Epithelial cell of esophagus (primary cell): ENCODE measurements around the gene PCNT.

Experiments
- DNase-seq: peaks from one replicate; pipeline ENCODE4 v3.0.0; 2010; ENCODE audit warnings: low read depth
- H3K4me3 ChIP-seq: 2 replicates; pipeline ENCODE4 v1.5.1; 2011; ENCODE audit warnings: mild to moderate bottlenecking, low read length, control low read depth
- TF ChIP-seq, protein P1 (sequence below): IDR thresholded peaks from 2 replicates; pipeline ENCODE4 v1.5.1; 2011; ENCODE audit warnings: low read depth, mild to moderate bottlenecking, low read length, control low read depth, inconsistent platforms; ENCODE audit not compliant: insufficient read depth; ENCODE audit errors: missing control alignments

The PCNT gene

DNA sequence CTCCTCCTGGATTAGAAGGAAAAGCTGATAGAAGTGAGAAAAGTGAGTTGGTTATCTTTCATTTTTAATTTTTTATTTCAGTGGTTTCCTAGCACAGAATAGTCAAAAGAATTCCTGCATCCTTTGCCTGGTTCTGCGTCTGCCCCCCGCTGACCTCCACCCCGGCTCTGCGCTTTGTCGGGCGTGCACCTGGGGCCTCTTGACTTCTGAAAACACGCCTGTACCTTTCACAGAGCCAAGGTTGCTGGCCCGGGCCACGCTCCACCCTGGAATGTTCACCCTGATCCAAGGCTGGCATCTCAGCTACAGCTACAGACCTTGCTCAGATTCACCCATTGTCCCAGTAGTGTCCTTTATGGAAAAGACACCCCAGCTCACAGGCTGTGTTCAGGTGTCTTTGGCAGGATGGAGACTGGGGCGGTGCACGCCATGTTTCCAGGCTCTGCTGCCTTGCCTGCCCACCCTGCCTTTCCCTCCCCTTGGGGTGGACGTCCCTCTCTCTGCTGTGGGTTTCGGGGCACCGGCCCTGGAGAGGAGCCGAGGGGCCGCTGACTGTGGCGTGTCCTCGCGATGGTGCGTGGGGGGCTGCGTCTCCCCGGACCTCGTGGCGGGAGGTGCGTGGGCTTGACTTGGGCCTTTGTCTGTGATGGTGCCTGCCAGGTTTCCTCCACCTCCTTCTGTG is 94.5 kb downstream of the PCNT start:
- TF ChIP-seq, protein P1, sequence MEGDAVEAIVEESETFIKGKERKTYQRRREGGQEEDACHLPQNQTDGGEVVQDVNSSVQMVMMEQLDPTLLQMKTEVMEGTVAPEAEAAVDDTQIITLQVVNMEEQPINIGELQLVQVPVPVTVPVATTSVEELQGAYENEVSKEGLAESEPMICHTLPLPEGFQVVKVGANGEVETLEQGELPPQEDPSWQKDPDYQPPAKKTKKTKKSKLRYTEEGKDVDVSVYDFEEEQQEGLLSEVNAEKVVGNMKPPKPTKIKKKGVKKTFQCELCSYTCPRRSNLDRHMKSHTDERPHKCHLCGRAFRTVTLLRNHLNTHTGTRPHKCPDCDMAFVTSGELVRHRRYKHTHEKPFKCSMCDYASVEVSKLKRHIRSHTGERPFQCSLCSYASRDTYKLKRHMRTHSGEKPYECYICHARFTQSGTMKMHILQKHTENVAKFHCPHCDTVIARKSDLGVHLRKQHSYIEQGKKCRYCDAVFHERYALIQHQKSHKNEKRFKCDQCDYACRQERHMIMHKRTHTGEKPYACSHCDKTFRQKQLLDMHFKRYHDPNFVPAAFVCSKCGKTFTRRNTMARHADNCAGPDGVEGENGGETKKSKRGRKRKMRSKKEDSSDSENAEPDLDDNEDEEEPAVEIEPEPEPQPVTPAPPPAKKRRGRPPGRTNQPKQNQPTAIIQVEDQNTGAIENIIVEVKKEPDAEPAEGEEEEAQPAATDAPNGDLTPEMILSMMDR, result no peak
- no peak for DNase-seq
- no peak overlapping the region for H3K4me3 ChIP-seq

- H3K4me3 ChIP-seq, result no peak overlapping the region
- TF ChIP-seq, protein P1, result no peak
- DNase-seq, result no peak
These were observed 96.6 kb downstream of the PCNT start for GRCh38 chr21:46420241-46421190.

DNA sequence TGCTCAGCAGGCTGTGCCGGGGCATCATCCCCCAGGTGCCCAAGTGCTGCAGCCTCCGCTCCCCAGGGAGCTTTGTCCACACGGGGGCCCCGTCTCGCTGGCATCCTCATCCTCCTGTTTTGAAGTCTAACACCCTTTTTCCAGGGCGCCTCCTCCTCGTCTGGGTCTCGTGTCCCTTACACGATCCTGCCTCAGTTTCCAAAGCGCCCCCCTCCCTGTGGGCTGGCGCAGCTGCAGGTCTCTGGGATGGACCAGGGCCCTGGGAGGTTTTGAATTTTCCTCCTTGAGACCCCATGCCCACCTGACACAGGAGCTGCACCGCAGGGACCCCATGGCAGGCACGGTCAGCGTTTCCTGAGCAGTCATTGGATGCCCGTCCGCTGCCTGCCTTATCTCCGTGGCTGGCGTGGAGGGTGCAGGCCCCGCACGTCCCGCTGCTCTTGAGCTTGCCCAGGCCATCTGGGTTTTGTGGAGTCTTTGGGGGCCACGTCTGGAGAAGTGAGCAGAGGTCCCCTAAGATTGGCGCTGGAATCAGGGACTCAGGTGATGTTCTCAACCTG is 97.3 kb downstream of the PCNT start:
- TF ChIP-seq, protein P1, result no peak
- H3K4me3 ChIP-seq, result no peak overlapping the region
- DNase-seq, result no peak

GRCh38 chr21:46421756-46422555 is 98.0 kb downstream of the PCNT start:
- TF ChIP-seq, protein P1, result no peak
- no peak for DNase-seq
- no peak overlapping the region for H3K4me3 ChIP-seq

GRCh38 chr21:46422636-46423241 is 98.8 kb downstream of the PCNT start:
- H3K4me3 ChIP-seq, result no peak overlapping the region
- DNase-seq, result no peak
- TF ChIP-seq, protein P1, result no peak

- TF ChIP-seq, protein P1, result no peak
- no peak overlapping the region for H3K4me3 ChIP-seq
- DNase-seq, result no peak
These were observed 99.6 kb downstream of the PCNT start for GRCh38 chr21:46423546-46424038.
